Thyroid gland (tissue), 4 donors: ENCODE results near the gene SH2D4B.

Source experiments
- POLR2A ChIP-seq, 2 donors: fragments of 450-650 bp; IDR thresholded peaks; one replicate each; pipeline ENCODE4 v1.6.1; 2017; ENCODE audit warnings: antibody characterized with exemption in 2 of 2, mild to moderate bottlenecking in 2 of 2, moderate library complexity in 1 of 2
- TF ChIP-seq, protein P1 (sequence below), 6 experiments: fragments of 200-600 bp in 3 of 6; fragments of 450-650 bp in 3 of 6; sonication (generic) in 3 of 6; IDR thresholded peaks; one replicate each; pipeline ENCODE4 v1.5.1; 2016 to 2019; ENCODE audit warnings: antibody characterized with exemption in 6 of 6, mild to moderate bottlenecking in 2 of 6, inconsistent platforms in 1 of 6, moderate library complexity in 1 of 6

- TF ChIP-seq POLR2A (IDR thresholded peaks at IDR 0.05): no peak
- TF ChIP-seq, protein P1, sequence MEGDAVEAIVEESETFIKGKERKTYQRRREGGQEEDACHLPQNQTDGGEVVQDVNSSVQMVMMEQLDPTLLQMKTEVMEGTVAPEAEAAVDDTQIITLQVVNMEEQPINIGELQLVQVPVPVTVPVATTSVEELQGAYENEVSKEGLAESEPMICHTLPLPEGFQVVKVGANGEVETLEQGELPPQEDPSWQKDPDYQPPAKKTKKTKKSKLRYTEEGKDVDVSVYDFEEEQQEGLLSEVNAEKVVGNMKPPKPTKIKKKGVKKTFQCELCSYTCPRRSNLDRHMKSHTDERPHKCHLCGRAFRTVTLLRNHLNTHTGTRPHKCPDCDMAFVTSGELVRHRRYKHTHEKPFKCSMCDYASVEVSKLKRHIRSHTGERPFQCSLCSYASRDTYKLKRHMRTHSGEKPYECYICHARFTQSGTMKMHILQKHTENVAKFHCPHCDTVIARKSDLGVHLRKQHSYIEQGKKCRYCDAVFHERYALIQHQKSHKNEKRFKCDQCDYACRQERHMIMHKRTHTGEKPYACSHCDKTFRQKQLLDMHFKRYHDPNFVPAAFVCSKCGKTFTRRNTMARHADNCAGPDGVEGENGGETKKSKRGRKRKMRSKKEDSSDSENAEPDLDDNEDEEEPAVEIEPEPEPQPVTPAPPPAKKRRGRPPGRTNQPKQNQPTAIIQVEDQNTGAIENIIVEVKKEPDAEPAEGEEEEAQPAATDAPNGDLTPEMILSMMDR (IDR thresholded peaks at IDR 0.05): no peak
Observed at GRCh38 chr10:80512031-80512526, 25.6 kb upstream of the SH2D4B start.
